HG02840 (cell line): ENCODE measurements around the gene REXO1.
"Not testable (repeated sequence)": the region's sequence is repeated elsewhere in the genome, so short reads cannot be mapped to it uniquely, and the experiment has no call there.

Experiments used
- ATAC-seq: cut with Tn5 transposase; IDR thresholded peaks from one replicate; pipeline ENCODE4 v1.9.1; 2021; ENCODE audit warnings: mild to moderate bottlenecking, moderate library complexity, moderate number of reproducible peaks; ENCODE audit not compliant: unreplicated experiment, low FRiP score

REXO1 gene, protein sequence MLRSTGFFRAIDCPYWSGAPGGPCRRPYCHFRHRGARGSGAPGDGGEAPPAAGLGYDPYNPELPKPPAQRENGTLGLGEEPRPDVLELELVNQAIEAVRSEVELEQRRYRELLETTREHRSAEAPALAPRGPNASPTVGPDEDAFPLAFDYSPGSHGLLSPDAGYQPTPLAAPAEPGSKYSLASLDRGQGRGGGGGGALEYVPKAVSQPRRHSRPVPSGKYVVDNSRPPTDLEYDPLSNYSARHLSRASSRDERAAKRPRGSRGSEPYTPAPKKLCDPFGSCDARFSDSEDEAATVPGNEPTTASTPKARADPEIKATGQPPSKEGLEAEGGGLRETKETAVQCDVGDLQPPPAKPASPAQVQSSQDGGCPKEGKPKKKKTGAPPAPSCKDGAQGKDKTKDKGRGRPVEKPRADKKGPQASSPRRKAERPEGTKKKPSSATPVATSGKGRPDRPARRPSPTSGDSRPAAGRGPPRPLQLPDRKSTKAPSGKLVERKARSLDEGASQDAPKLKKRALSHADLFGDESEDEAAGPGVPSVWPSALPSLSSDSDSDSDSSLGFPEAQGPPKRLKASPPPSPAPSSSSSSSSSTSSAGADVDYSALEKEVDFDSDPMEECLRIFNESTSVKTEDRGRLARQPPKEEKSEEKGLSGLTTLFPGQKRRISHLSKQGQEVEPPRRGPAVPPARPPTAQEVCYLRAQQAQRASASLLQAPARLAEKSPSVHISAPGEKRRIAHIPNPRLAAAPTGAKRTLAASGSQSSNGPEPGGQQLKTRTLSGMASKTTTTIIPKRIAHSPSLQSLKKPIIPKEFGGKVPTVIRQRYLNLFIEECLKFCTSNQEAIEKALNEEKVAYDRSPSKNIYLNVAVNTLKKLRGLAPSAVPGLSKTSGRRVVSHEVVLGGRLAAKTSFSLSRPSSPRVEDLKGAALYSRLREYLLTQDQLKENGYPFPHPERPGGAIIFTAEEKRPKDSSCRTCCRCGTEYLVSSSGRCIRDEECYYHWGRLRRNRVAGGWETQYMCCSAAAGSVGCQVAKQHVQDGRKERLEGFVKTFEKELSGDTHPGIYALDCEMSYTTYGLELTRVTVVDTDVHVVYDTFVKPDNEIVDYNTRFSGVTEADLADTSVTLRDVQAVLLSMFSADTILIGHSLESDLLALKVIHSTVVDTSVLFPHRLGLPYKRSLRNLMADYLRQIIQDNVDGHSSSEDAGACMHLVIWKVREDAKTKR

GRCh38 chr19:1848399-1849131 is at the start of gene REXO1:
Gene REXO1, minus strand, starts transcription at chr19:1848483. Its CDS starts 125 bp downstream, at chr19:1848358.
- ATAC-seq = peak; percentile 74

GRCh38 chr19:1896508-1896907 is 48.2 kb upstream of the REXO1 start:
- ATAC-seq = no peak

DNA sequence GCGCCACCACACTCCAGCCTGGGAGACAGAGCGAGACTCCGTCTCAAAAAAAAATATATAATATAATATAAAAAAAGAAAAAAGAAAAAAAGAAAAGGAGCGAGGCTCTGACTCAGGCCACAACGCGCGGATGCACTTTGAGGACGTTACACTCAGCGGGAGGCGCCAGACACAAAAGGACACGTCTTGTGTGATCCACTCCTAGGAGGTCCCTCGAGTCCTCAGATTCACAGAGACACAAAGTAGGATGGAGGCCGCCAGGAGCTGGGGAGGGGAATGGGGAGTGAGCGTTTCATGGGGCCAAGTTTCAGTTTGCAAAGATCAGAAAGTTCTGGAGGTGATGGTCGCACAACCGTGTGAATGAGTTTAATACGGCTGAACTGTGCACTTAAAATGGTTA is 45.5 kb upstream of the REXO1 start:
- ATAC-seq = no peak

GRCh38 chr19:1889907-1890306 is 41.6 kb upstream of the REXO1 start:
- no peak for ATAC-seq

- no peak for ATAC-seq
These were observed 40.1 kb upstream of the REXO1 start for GRCh38 chr19:1888385-1888784.

DNA sequence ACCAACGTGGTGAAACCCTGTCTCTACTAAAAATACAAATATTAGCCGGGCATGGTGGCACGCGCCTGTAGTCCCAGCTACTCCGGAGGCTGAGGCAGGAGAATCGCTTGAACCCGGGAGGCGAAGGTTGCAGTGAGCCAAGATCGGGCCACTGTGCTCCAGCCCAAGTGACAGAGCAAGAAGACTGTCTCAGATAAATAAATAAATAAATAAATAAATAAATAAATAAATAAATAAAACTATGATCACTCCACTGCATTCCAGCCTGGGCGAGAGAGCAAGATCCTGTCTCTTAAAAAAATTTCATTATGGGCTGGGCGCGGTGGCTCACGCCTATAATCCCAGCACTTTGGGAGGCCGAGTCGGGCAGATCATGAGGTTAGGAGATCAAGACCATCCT is 38.1 kb upstream of the REXO1 start:
- not testable (repeated sequence) for ATAC-seq

DNA sequence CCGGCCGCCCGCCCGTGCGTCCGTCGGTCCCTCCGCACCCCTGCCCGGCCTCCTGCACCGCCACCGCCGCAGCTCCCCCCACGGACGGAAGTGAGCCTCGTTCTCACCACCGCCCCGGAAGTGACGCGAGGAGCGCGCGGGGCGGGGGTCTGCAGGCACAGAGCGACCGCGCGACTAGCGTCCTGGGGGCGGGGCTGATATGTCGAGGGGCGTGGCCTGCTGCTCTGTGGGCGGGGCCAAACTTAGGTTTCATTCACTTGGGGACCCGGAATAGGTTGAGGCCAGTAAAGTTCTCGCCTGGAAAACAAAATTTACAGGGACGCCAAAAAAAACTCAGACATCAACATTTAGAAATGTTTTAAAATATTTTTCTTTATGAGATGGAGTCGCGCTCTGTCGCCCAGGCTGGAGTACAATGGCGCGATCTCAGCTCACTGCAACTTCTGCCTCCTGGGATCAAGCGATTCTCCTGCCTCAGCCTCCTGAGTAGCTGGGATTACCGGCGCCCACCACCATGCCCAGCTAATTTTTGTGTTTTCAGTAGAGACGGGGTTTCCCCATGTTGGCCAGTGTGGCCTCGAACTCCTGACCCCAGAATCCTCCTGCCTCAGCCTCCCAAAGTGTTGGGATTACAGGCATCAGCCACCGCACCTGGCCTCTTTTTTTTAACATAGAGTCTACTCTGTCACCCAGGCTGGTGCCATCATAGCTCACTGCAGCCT is 37.3 kb upstream of the REXO1 start, which contains the start of gene ABHD17A:
TSS of gene ABHD17A (minus strand) at position 99 of the 722 bp plus-strand sequence. CDS start 3,930 bp downstream, outside the sequence.
- not testable (repeated sequence) for ATAC-seq

DNA sequence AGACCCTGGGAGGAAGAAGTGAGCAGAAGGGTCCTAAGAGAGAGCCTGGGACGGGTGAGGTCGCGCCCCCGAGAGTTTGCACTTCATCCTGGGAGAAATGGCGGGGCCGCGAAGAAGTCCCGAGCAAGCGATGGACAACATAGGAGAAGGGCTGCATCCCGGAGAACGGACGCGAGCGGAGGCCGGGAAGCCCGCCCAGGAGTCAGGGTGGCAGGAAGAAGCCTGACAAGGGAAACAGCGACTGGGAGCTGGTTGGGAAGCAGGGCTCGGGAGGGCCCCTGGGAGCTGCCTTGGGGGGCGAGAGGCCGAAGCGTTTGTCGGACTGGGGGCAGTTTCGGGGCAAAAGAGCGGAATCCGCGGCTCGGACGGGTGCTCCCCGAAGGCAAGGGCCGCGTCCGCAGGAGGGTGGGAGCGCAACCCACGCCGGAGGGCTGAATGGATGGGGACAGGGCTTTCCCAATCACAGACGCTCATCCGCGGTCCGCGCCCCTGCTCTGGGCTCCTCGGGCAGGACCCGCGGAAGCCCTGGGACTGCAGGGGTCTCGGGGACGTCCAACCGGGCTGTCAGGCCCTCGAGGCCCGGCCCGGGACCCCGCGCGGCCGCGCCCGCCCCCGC is 36.5 kb upstream of the REXO1 start:
- no peak for ATAC-seq

- no peak for ATAC-seq
These were observed 36.0 kb upstream of the REXO1 start for GRCh38 chr19:1884291-1884718.

GRCh38 chr19:1883784-1884183 is 35.5 kb upstream of the REXO1 start:
- ATAC-seq = no peak

DNA sequence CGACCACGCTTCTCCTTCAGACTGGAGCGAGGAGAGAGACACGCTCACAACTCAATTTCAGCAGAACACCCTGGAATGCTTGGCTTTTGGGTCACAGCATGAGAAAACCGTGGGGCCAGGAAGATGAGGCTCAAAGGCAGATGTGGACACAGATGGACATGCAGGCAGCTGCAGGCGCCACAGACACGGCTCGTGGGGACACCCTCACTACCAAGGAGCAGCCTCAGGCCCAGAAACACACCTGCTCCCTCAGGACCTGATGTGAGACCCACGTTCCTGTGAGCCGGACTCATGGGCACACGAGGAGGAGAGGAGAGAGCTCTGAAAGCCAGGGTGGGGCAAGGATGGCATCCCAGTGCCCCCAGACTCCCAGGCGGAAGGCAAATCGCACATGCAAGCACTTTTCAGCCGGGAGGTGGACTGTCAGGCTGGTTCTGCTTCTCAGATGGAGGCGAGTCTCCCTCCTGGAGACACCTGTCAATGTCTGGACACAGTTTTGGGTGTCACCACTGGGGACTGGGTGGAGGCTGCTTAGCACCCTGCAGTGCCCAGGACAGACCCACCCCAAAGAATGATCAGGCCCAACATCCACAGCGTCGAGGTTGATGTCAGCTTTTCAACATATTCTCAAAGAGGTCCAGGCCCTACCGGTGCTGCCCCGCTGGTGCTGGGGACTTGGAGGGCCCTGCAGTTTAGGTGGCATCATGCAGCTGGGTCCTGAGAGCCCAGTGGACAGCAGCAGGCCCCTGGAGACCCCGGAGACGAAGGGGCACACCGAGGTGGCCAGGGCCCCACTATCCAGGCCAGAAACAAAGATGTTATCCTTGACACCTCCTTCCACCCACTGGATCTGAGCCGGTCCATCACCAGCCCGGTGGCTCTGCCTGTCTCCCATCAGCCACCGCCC is 34.8 kb upstream of the REXO1 start:
- ATAC-seq = no peak

DNA sequence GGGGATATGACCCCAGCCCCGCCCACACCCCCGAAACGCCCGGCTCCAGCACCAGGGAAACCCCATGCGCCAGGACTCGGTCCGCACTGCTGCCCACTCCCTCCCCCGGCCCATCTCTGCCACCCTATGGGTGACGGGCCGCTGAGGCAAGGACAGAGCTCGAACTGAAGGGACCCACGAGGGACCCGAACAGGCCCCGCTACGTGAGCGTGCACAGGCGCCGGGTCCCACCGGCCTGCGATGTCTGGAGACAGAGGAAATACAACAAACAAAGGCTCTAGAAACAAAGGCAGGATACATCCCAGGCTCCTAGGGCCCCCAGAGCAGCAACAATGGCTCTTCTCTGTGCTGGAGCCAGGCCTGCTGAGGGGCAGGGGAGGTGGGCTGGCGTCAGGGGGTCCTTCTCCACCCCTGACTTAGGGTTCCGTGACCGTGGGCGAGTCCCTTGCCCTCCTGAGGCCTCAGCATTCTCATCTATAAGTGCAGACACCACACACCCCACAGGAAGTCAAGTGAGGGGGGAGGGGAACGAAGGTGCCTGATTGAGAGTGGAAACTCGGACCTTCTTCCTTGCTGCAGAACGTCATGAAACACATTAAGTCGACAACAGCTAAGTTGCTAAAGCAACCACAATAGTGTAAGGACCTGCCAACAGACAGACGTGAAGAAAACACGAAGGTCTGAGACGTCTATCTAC is 34.0 kb upstream of the REXO1 start:
- no peak for ATAC-seq

DNA sequence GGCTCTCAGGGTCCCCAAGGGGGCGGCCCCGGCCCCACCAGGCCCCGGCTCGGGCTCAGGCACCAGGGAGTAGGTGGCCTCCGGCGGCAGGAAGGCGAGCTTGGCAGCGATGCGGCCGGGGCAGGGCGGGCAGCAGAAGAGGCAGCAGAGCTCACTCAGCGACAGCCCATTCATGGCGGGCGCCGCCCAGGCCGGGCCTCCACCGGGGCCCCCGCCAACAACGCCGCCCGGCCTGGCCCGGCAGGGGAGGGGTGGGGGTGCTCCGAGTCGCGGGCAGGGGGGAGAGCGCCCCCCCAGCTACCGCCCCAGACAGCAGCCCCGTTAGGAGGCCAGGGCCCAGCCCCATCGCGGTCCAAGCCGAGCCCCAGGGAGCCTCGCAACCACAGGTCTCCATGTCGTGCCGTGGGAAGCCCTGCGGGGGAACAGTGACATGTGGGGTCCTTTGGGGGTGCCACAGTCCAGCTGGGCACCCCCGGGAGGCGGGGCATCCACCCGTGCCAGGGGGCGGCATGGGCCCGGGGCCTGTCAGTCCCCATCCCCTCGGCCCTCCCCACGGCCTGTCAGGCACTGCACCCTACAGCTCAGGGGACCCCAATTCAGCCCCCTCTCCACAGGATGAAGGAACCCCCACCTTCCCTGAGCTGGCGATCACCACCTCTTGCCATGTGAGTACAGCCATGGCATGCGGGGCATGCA is 33.3 kb upstream of the REXO1 start:
- ATAC-seq = not testable (repeated sequence)

DNA sequence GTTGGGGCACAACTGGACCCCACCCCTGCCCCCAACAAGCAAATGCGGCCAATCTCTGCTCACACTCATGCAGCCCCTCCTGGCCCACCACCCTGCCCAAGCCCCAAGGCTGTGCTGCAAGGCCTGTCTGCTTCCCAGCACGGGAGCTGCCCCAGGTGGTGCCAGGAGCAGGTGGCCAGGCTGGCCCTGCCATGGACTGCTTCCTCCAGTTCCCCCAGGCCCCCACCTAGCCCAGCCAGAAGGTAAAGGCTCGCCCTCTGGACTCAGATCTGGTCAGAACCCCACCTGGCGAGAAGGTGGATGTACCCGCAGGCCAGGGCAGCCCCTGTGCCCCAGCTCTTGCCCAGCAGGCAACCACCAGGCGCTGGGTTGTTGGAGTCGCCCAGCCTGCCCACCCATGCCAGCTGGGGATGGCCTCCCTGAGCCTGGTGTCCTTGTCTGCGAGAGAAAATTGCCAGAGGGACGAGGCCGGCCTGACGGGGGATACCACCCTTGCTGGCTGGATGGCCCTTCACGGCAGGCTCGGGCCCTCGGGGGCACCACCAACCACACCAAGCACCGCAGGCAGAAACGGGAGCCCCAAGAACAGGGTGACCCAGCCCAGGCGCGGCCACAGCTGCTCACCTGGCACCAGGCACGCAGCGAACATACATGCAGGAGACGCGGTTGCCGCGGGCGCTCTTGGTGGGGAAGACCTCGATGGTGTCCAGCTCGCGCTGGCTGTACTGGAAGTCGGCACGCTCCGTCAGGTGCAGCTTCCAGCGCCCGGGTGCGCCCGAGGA is 32.5 kb upstream of the REXO1 start:
- ATAC-seq = no peak

- ATAC-seq = not testable (repeated sequence)
These were observed 31.7 kb upstream of the REXO1 start for GRCh38 chr19:1879982-1880381.

- not testable (repeated sequence) for ATAC-seq
These were observed 30.3 kb upstream of the REXO1 start for GRCh38 chr19:1878583-1878982.
